Lung (tissue), 12 donors: ENCODE data around the gene PPP3R1. TPM values are rescaled to one million over a fixed set of nuclear protein-coding genes. Genes with fewer than 3 reads are reported as not detected.

ENCODE experiments used
- ATAC-seq: fragments of 200-7000 bp; cut with Tn5 transposase; one replicate; pipeline ENCODE4 v1.9.1; 2020; ENCODE audit warnings: moderate number of reproducible peaks; ENCODE audit not compliant: insufficient read depth, low FRiP score
- DNase-seq, 3 donors: peaks; one replicate each; pipeline ENCODE4 v3.0.0-alpha.2; 2013 to 2017
- H3K27ac ChIP-seq, 2 donors: one replicate each; pipeline ENCODE4 v1.5.1; 2013; ENCODE audit warnings: mild to moderate bottlenecking in 2 of 2, moderate library complexity in 2 of 2, control low read depth in 1 of 2, inconsistent platforms in 1 of 2, low read depth in 1 of 2, low read length in 1 of 2
- H3K27me3 ChIP-seq, 3 donors: one replicate each; pipeline ENCODE4 v1.5.1; 2013; ENCODE audit warnings: low read length in 2 of 3; ENCODE audit not compliant: control insufficient read depth in 3 of 3, insufficient read depth in 3 of 3
- H3K36me3 ChIP-seq, 4 donors: one replicate each; pipeline ENCODE4 v1.5.1; 2013; ENCODE audit warnings: low read length in 4 of 4, mild to moderate bottlenecking in 1 of 4, moderate library complexity in 1 of 4; ENCODE audit not compliant: control insufficient read depth in 4 of 4, insufficient read depth in 4 of 4
- H3K4me1 ChIP-seq, 5 donors: one replicate each; pipeline ENCODE4 v1.5.1; 2013; ENCODE audit warnings: low read length in 5 of 5, mild to moderate bottlenecking in 2 of 5, moderate library complexity in 1 of 5; ENCODE audit not compliant: control insufficient read depth in 5 of 5, insufficient read depth in 5 of 5
- H3K4me3 ChIP-seq: one replicate; pipeline ENCODE4 v1.5.1; 2013; ENCODE audit warnings: mild to moderate bottlenecking, control low read depth, moderate library complexity
- H3K9ac ChIP-seq, 2 donors: one replicate each; pipeline ENCODE4 v1.5.1; 2013; ENCODE audit warnings: low read length in 2 of 2, control low read depth in 1 of 2; ENCODE audit not compliant: insufficient read depth in 1 of 2
- H3K9me3 ChIP-seq, 4 donors: one replicate each; pipeline ENCODE4 v1.5.1; 2013; ENCODE audit warnings: low read length in 3 of 4, mild to moderate bottlenecking in 1 of 4, moderate library complexity in 1 of 4; ENCODE audit not compliant: control insufficient read depth in 4 of 4, insufficient read depth in 3 of 4
- CTCF ChIP-seq: IDR thresholded peaks from 2 replicates; pipeline ENCODE4 v1.5.1; 2012; ENCODE audit warnings: mild to moderate bottlenecking; ENCODE audit errors: control extremely low read depth, extremely low read depth
- WGBS, 2 donors: extraction: QIAGEN DNeasy Blood & Tissue Kit; methylation state at CpG; one replicate each; pipeline ENCODE4 v1.1.7; 2013; 5-methylcytosine and 5-hydroxymethylcytosine counted together
- polyA plus RNA-seq, 2 donors: library from polyadenylated mRNA; stranded (reverse); fragments of 200-250 nt; gene quantifications; one replicate each; pipeline ENCODE4 v1.2.1, GENCODE V29; 2013
- total RNA-seq, 2 donors: library from RNA; depleted of rRNA in 1 of 2; stranded (reverse); fragments of >200 nt in 1 of 2; gene quantifications; one replicate each; pipeline ENCODE4 v1.2.1, GENCODE V29; 2014 to 2021
- donor health status: control.
- donor health status: control.
- donor health status: Bipolar disorder and iron deficiency.
- donor health status: healthy.
- donor health status: DM: yes; HTN: yes; CAD: no.

The PPP3R1 gene
- total and polyA plus RNA-seq, 4 donors: 20.8 to 69.7 (median 36.8) TPM

- Histone ChIP-seq H3K9me3 (no peaks in the 10 kb centered on the region), H3K9ac (no peak overlapping the region), H3K36me3 (peaks cover 0 to 4% (median 1%) of the 10 kb centered on the region in 4 donors), H3K4me3 (no peak overlapping the region), H3K27me3 (no peaks in the 10 kb centered on the region), H3K27ac (no peak overlapping the region), H3K4me1 (peaks cover 6 to 32% (median 10%) of the 10 kb centered on the region in 5 donors)
- no peak for TF ChIP-seq CTCF
- ATAC-seq: no peak
- no peak for DNase-seq
Measured at GRCh38 chr2:68245672-68246071, 6.7 kb downstream of the PPP3R1 start.

- Histone ChIP-seq H3K27me3 (no peaks in the 10 kb centered on the region), H3K36me3 (peaks cover 0 to 2% (median 0%) of the 10 kb centered on the region in 4 donors), H3K9ac (no peak overlapping the region), H3K4me3 (no peak overlapping the region), H3K27ac (no peak overlapping the region), H3K9me3 (no peaks in the 10 kb centered on the region), H3K4me1 (peaks cover 4 to 37% (median 10%) of the 10 kb centered on the region in 5 donors)
- WGBS, 2 donors: 98 to 99% methylated on average over 4 of the region's 4 CpGs
- TF ChIP-seq CTCF: no peak
- DNase-seq: no peak
- ATAC-seq: no peak
Measured at GRCh38 chr2:68245066-68245465, 7.3 kb downstream of the PPP3R1 start.

GRCh38 chr2:68244456-68244855, 7.9 kb downstream of the PPP3R1 start:
- DNase-seq (no peak), ATAC-seq (no peak)
- Histone ChIP-seq H3K36me3 (peaks cover 0 to 2% (median 0%) of the 10 kb centered on the region in 4 donors), H3K4me1 (peaks cover 0 to 40% (median 10%) of the 10 kb centered on the region in 5 donors), H3K9ac (no peak overlapping the region), H3K4me3 (no peak overlapping the region), H3K27ac (no peak overlapping the region), H3K9me3 (no peaks in the 10 kb centered on the region), H3K27me3 (no peaks in the 10 kb centered on the region)
- no peak for TF ChIP-seq CTCF
- WGBS, 2 donors: 60 to 75% methylated on average over 2 of the region's 2 CpGs

GRCh38 chr2:68241732-68242131, 10.6 kb downstream of the PPP3R1 start:
- no peaks in the 10 kb centered on the region for H3K9me3 ChIP-seq
- no peak overlapping the region for H3K27ac ChIP-seq
- TF ChIP-seq CTCF: no peak
- no peak overlapping the region for H3K9ac ChIP-seq
- H3K4me3 ChIP-seq: no peak overlapping the region
- H3K4me1 ChIP-seq: peaks cover 5 to 33% (median 20%) of the 10 kb centered on the region in 5 donors
- WGBS, 2 donors: 92 to 97% methylated on average over 2 of the region's 2 CpGs
- H3K27me3 ChIP-seq: no peaks in the 10 kb centered on the region
- DNase-seq (no peak), ATAC-seq (no peak)
- H3K36me3 ChIP-seq: peaks cover 0 to 2% (median 0%) of the 10 kb centered on the region in 4 donors
